GM12892 (cell line): Measurements from ENCODE around the gene PTGER3.

Experiments used
- POLR2A ChIP-seq: IDR thresholded peaks from 2 replicates; pipeline ENCODE4 v1.6.1; 2011; ENCODE audit warnings: low read depth, low read length, control low read depth
- POLR2AphosphoS5 ChIP-seq: IDR thresholded peaks from 2 replicates; pipeline ENCODE4 v1.6.1; 2011; ENCODE audit warnings: low read depth, low read length, control low read depth

GRCh38 chr1:71045463-71046028, 2.1 kb downstream of the PTGER3 start:
- no peak for TF ChIP-seq POLR2AphosphoS5
- no peak for TF ChIP-seq POLR2A
